HG02852 (cell line): ENCODE results near the gene MAT1A.
"Not testable (repeated sequence)": the region's sequence is repeated elsewhere in the genome, so short reads cannot be mapped to it uniquely, and the experiment has no call there.

Source experiments
- ATAC-seq: cut with Tn5 transposase; IDR thresholded peaks from one replicate; pipeline ENCODE4 v1.9.1; 2021; ENCODE audit warnings: mild to moderate bottlenecking, moderate library complexity; ENCODE audit not compliant: unreplicated experiment

MAT1A gene

DNA sequence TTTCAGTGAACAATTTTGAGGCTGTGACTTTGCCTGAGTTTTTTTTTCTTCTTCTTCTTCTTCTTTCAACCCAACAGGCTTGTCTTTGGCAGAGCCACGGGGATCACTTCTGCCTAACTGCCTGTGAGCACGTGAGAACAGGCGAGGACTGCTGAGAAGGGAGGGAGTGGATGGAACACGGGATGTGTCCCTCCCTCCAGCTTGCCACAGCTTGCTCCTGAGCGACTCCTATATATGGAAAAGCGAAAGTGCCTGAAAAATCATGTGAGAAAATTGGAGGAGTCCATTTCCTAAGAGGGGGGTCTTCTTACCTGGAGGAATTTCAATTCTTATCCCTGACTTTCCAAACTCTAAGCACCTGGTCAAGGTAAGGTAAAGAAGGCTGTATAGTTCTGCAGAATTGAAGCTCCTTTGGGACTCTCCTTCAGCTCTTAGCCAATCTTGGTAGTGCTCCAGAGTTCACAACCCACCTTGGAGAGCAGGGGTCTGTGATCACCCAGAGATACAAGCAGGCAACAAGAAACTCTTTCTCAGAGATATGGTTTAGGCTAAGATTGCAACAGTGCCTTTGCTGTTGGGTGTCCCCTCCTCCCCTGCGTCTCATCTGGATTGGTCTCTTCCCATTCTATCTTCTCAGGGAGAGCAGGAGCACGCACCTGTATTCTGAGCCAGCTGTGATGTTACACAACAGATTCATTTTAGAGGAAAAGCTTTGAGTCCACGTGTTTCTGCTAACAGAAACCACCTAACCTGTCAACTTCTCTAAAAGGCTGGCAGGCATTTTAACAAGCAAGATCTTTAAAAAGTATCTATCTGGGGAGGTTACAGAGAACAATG lies at the start of gene MAT1A:
Gene MAT1A (minus strand): TSS at position 208 of the 837 bp plus-strand sequence. CDS start 235 bp downstream, outside the sequence.
- no peak for ATAC-seq

DNA sequence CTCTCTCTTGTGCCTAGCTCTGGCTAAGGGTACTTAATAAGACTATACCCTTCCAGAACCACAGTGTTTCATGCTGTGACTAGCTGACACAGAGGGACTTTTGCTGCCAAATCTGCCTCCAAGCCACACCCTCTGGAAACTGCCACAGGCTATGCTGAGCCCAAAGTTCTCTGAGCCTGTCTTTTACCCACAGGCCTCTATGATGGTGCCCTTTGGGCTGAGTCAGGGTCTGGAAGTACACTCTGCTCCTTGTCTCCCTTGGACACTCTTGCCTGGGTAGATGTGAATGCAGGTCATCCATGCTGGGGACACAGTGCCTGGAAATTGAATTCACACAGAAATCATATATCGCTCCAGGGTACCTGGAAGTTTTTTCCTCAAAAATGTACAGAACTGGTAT lies 44.5 kb upstream of the MAT1A start:
- no peak for ATAC-seq

DNA sequence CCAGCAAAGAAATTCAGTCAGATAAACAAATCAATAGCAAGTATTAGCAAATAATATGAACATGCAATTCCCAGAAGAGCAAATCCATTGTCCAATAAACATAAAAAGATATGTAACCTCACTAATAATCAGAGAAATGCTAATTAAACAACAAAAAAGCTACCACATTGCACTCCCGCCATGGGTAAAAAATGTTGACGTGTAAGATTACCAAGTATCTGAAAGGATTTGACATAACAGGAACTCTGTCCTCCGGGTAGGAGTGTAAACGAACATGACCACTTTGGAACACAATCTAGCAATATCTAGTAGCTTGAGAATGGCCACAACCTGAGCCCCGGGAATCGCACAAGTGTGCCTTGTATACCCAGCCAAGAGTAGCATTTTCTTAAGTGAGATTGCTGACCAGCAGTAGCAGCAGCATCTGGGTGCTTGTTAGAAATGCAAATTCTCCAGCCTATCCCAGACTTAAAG lies 35.5 kb upstream of the MAT1A start:
- no peak for ATAC-seq

DNA sequence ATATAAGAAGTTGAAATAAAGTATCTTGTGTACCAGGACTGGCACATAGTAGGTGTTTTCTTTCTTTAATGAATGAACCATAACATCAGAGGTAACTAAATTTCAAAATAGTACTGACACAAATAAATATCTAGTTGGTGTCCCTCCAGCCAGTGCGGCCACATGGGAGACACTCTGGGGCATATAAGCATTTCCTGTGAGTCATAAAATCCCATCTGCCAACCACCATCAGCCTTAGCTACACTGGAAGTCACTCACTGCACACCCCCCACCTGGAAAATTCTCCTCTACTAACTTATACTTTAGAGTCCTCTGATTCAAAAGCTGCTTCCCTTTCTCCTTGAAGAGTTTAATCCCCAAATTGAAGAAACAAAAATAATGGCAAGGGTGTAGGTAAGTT lies 34.6 kb upstream of the MAT1A start:
- no peak for ATAC-seq

DNA sequence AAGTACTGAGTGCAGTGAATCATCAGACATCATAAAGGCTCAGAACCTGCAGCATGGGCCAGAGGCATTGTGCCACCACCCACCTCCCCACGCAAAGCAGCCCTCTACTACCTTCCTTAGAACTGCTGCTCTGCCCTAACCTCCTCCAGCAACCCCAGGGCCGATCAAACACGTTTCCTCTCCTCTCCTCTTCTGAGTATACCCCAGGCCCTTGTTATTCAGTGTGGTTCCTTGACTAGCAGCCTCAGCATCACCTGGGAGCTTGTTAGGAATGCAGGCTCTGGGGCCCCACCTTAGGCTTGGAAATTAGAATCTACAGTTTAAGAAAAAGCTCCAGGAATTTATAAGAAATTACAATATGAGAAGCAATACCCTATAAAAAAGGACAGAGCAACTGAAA lies 33.9 kb upstream of the MAT1A start:
- ATAC-seq: no peak

DNA sequence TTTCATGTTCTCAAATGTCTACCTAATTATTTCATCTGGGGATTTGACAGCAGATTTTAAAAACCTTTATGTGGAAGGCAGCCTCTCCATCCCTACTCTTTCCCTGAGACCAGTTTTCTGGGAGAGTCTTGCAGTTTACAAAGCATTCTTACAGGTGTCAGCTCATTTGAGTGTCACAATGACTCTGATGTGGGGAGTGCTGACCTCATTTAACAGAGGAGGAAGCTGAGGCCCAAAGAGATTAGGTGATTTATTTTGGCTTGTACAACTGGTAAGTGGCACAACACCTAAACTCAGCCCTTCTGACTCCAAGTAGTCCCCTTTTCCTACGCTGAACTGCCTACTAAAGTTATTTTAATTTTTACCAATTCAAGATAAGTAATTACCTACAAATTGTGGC lies 33.3 kb upstream of the MAT1A start:
- ATAC-seq: no peak

DNA sequence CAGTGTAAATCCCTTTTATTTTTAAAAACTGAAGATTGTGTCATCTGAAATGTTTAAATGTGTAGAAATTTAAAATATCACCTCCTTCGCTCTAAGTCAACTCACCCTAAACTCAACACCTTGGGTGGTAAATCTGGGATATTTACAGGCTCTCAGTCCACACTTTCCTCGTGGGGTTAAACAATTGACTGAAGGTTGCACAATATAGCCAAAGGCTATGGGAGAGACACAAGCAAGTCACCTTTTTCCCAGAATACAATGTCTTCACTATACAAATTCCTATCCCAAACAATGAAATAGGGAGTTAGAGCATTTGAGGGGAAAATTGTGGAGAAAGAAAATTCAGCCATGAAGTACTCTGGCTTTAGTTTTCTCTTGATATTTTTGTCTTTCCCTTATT lies 32.7 kb upstream of the MAT1A start:
- no peak for ATAC-seq

DNA sequence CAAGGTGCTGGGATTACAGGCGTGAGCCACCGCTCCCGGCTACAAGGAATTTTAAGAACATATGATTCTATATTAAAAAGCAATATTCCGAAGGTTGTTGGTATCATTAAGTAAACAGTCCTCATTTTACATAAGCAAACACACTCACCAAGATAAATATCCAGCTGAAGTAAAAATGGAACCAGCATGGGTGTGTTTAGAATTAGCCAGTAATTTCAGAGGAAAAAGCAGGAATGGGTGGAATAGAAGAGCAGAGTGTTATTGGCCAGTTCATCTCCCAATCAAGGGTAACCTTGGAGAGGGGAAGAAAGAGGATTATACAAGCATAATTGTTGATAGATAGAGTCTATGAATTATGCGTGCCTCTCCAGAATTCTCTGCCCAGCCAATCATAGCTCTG lies 31.7 kb upstream of the MAT1A start:
- no peak for ATAC-seq

DNA sequence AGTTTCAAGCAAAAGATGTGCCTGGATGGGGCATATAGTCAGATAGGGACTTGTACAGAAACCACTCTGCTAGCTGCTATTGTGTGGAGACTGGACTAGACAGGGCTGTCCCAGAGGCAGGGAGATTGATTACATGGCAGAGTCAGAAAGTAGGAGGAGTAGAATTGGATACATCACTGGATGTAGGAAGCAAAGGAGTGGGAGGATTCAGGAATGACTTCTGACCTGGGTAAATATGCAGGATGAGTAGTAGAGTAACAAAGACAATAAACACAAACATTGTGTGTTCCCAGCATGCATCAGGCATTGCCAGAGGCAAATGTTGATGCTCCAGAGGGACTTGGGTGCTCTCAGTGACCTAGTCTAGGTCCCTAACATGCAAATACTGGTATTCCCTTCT lies 30.9 kb upstream of the MAT1A start:
- no peak for ATAC-seq

DNA sequence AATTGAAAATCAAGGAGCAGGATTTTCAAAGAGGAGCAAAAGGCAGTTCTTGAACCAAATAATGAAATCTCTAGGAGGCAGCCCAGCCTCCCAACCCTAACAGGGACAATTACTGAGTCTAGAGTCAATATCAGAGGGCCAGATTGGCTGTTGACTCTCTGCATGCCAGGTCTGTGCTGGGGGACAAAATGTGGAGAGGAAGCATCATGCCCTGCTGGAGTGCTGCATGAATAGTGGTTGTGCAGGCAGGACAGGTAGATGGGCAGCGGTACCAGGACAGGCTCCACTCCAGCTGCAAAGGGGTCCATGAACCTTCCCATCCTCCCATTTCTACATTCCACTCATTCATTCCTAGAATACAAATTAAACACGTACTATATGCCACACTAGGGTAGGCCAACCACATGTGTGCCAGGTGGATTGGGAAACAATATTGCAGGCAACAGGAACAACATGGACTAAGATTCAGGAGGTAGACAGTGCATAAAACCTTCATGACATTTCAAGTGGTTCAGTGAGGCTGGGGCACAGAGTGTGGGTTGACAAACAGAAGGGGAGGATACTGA lies 30.4 kb upstream of the MAT1A start:
- no peak for ATAC-seq

DNA sequence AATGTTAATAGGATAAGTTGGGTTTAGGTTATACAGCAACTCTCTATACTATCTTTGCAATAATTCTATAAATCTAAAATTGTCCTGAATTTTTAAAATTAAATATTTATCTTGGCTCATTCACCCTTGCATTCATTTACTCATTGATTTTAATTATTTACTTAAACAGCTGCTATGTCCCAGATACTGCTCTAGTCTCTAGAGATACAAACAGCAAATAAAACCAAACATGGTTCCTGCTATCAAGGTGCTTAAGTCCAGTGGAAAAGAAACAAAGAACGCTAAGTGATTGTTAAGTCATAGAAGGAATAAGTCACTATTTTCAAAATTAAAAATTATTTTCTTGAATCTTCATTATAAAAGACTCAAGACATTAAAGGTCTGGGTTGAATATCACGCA lies 29.9 kb upstream of the MAT1A start:
- no peak for ATAC-seq

DNA sequence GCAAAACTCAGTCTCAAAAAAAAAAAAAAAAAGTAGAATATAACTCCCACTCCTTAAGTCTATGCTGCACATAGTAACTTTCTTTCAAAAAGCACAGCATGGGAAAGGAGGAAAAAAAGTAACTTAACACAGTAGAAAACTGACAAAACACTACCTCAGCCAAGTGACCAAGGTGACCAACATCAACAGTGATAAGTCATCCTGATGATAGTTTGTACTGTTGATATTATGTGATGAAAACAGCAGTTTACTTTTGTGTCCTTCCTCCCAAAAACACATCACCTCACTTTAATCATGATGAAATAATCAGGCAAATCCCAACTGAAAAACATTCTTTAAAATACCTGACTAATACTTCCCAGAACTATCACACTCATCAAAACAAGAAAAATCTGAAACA lies 29.3 kb upstream of the MAT1A start:
- ATAC-seq: no peak

DNA sequence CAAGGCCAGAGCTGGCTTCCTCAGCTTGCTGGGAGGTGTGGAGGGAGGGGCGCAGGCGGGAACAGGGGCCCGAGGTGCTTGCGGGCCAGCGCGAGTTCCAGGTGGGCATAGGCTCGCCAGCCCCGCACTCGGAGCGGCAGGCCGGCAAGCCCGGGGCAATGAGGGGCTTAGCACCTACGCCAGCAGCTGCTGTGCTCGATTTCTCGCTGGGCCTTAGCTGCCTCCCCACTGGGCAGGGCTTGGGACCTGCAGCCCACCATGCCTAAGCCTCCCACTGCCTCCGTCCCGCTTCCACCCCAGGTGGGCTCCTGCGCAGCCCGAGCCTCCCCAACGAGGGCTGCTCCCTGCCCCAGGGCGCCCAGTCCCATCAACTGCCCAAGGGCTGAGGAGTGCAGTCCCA lies 25.9 kb upstream of the MAT1A start:
- no peak for ATAC-seq

DNA sequence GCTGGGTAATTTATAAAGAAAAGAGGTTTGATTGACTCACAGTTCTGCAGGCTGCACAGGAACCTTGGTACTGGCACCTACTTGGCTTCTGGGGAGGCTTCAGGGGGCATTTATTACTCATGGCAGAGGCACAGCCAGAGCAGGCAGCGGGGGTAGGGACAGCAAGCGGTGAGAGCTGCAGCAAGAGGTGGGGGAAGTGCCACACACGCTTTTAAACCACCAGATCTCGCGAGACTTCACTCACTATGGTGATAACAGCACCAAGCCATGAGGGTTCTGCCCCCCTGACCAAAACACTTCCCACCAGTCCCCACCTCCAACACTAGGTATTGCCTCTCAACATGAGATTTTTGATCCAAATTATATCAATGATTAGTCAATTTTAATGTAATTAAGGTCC lies 24.1 kb upstream of the MAT1A start:
- no peak for ATAC-seq

DNA sequence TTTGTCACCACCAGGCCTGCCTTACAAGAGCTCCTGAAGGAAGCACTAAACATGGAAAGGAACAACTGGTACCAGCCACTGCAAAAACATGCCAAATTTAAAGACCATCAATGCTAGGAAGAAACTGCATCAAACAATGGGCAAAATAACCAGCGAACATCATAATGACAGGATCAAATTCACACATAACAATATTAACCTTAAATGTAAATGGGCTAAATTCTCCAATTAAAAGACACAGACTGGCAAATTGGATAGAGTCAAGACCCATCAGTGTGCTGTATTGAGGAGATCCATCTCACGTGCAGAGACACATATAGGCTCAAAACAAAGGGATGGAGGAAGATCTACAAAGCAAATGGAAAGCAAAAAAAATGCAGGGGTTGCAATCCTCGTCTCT lies 16.5 kb upstream of the MAT1A start:
- not testable (repeated sequence) for ATAC-seq

DNA sequence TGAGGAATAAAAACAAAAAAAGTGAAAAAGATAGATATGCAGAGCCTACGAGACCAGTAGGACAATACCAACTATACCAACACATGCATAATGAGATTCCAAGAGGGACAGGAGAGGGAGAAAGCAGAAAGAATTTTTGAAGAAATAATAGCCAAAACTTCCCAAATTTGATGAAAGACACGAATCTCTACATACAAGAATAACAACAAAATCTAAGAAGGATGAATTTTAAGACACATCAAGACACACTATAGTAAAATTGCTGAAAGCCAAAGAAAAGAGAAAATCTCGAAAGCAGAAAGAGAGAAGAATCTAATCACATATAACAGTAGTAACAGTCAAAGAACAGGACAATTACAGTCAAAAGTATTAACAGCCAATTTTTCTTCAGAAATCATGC lies 7.5 kb upstream of the MAT1A start:
- no peak for ATAC-seq

DNA sequence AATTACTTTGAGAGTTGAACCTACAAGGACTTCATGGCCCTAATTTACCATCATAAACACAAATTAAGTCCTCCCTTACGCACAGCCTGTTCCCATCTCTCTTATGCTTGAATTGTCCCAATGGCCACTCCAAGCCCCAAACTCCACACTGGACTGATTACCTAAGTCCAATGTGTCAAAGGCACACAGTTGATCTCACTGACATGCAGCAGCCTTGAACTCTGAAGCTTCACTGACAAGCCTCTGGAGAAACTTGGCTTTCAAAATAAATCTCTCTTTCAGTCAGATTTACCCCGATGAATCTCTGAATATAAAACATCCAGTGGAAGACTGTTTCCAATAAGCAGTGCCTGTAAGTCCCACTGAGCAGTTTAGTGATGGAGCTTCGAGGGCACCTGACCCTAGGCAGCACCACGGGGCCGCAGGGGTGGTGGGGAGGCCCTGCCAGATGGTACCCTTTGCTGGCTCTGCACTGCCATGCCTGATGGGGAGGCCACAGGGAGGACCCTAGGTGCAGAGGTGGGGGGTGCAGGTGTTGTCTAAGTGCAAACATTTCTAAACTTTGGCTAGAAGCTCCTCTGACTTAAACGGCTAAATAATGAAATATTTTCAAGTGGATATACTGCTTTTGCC lies 3.3 kb upstream of the MAT1A start:
- no peak for ATAC-seq

DNA sequence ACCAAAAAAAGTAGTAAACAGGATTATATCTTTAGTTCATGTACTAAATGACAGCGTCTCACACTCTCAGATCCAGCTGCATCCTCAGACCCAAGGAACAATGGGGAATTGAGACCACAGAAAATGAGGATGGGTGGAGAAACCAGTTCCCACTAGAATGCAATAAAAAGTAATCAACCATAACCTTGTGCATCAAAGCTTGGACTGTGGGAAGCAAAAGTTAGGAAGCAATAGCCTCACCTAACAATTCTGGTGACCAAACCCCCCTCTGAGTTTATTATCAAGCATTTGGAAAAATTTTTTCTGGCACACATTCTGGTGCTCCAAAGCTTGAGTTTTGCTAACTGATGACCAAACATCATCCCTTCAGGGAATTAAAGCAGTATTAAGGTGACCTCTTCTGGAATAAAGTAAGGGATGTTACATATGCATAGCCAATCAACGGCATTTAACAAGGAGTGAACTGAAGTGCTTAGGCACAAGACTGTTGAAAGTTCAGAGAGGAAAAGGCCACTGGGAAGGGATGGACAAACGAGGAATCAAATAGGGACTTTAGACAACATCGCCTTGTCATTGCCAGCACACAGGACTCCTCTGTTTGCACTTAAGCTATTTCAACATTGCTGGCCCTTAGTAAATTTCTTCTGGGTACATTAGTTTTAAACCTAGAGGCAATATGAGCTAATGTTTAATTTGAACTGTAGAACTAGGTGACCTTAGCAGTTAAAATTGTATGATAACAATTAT lies 1.2 kb upstream of the MAT1A start:
- ATAC-seq: no peak

DNA sequence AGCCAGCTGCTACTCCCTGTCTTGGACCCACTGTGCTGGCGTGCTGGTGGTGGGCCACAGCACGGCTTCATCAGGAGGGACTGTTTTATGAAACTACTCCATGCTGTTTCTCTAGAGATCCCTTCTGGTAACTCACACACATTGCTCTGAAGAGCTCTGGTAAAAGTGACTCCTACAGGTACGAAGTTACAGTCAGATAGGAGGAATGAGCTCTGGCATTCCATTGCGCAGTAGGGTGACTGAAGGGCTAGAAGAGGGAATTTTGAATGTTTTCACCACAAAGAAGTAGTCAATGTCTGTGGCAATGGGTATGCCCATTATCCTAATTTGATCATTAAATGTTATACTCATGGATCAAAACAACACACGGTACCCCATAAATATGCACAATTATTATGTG lies 609 bp downstream of the MAT1A start:
- no peak for ATAC-seq

DNA sequence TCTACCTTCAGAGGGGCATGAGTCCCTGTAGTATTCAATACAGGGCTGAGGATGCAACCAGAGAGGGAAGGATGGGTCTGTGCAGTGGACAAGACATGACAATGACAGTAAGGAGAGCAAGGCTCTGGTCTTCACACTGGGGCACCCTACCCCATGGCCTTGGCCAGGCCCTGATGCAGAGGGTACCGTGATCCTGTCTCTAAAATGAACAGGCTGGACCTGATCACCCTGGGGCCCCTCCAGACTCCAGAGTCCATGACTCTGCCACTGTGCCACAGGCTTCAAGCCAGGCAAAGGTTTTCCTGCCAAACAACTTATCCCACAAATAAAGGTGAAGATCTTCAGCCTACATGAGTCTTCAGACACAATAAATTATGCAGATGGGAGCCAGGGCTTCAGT lies 4.9 kb downstream of the MAT1A start:
- no peak for ATAC-seq

DNA sequence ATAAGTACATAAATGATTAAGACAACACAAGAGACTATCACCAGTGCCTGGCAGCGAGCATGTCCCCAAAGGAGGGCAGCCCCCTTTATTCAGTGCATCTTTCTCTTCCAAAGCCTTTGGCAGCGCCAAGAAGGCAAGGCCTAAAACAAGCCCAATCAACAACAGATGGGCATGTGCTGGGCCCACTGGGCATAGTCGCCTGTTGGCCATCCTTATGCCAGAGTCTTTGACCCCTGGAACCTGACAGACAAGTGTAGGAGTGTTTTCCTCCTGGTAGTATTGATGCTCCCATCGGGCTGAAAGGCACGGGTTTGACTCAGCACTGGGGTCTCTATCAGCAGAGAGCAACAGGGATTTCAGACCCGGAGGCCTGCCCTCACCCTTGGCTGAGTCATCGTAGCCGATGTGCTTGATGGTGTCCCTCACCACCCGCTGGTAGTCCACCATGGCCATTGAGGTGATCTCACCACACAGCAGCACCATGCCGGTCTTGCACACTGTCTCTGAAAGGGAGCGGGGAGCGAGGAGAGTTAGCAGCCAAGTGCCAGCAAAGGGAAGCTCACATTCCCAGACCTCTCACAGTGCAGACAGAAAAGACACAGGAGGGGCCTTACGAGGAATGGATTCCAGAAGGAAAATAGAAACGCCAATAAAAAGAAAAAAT lies 5.8 kb downstream of the MAT1A start:
- ATAC-seq: no peak
